ENCODE data around the gene CDON.

CDON gene

DNA sequence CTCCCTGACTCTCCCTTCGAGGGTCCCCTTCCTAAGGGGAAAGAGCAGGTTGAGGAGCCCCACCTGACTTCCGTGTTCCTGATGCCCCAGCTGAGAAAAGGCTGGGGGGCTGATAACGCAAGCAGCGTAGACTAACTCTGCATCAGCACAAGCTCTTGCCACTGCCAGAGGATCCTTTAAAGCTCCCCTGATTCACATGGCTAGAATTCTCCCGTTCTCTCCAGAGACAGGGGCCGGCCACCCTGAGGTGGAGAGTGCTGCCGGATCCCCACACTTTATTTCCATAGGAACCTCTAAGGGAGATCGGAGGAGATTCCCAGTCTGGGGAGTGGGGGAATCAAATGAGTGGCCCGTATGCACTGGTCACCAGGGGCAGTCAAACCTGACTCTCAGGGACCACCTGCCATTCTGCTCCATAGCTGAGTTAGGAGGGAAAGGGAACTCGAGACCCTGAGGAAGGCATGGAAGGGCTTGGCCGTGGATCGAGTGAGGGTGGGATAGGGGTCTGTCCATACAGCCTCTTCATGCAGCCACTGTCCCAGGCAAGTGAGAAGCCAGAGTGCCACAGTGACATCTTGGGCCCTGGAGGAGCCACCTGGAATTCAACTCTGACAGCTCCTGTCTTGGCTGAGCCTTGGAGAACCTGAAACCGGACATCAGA is 118.2 kb downstream of the CDON start:
- DNase-seq (ENCODE audit: low spot score), result no peak

- no peak for DNase-seq (ENCODE audit: low spot score)
These were observed 118.9 kb downstream of the CDON start for GRCh38 chr11:125943661-125944349.

DNA sequence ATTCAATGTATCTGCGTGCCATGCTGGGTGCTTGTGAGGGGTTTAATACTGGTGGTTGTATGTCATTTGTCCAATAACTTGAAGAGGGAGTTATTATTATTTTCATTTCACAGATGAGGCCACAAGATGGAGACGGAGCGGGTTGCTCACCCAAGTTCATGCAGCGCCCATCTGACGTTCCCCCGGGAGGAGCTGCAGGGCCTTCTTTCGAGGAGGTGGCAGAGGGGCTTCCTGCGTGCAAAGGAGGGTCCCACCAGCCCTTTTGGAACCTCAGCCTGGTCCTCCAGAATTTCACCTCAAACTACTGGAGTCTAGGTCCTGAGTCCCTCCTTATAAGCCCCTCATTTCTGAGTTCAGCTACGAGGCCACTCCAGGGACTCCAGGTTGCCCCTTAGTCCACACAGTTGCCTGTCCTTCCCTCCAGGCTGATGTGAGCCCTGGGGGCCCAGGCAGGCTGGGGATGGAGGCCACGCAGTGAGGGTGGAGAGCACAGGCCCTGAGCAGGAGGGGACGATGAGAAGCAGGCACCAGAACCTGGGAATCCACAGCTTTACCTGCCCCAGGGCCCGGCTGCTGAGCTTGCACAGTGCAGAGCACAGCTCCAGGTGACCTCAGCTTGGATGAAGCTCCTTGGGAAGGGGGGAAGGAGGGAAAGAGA is 119.8 kb downstream of the CDON start:
- DNase-seq (ENCODE audit: low spot score), result no peak

GRCh38 chr11:125941619-125942611 is 120.8 kb downstream of the CDON start:
- DNase-seq (ENCODE audit: low spot score), result peak; percentile 56

- DNase-seq (ENCODE audit: low spot score), result no peak
These were observed 121.4 kb downstream of the CDON start for GRCh38 chr11:125941267-125941618.

GRCh38 chr11:125940145-125940544 is 122.5 kb downstream of the CDON start:
- DNase-seq (ENCODE audit: low spot score), result no peak

DNA sequence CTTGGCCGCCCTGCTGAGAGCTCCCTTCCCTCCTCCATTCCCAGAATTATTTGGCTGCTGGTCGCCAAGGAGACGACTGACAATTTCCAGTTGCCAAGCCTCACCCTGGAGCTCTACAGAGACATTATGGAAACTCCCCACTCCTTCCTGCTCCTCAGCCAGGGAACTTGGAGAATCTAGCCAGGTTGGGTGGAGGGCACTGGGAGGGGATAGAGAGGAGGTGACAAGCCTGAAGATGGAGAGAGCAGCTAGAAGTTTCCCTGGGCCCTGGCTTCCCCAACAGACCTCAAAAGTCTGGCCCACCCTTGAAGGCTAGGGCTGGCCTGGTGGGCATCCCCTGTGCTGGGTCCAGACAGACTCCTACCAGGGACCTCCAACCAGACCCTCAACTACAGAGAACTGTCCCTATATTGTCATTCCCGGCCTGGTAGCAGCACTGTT is 123.6 kb downstream of the CDON start:
- DNase-seq (ENCODE audit: low spot score), result no peak

DNA sequence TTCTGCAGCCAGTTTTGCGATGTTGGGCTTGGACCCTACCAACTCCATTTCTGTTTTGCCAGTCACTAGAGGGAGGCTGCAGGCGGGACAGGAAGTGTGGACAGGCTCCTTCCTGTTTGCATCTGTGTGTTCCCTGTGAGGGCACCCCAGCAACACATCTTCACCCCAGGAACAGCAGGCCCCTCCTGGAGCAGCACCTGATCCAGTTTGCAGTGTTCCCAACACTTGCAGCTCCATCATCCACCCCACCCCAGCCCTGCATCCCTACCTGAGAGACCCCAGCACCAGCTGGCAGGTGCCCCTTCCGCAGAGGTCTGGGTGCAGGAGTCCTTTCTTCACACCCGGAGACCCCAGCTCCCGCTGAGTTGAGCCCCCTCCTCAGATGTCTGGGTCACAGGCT is 124.2 kb downstream of the CDON start:
- no peak for DNase-seq (ENCODE audit: low spot score)

- no peak for DNase-seq (ENCODE audit: low spot score)
These were observed 127.0 kb downstream of the CDON start for GRCh38 chr11:125935618-125936199.

- no peak for DNase-seq (ENCODE audit: low spot score)
These were observed 127.6 kb downstream of the CDON start for GRCh38 chr11:125935056-125935455.

DNA sequence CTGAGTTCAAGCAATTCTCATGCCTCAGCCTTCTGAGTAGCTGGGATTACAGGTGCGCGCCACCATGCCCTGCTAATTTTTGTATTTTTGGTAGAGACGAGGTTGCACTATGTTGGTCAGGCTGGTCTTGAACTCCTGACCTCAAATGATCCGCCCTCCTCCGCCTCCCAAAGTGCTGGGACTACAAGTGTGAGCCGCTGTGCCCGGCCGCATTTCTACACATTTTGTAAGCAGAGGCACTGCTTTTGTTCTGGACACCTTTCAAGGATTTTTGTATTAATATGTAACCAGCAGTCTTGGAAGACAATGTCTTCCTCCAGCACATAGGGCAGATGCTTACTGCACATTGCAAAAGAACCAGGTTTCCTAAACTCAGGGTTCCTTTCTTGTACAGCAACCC is 128.2 kb downstream of the CDON start:
- DNase-seq (ENCODE audit: low spot score), result no peak

DNA sequence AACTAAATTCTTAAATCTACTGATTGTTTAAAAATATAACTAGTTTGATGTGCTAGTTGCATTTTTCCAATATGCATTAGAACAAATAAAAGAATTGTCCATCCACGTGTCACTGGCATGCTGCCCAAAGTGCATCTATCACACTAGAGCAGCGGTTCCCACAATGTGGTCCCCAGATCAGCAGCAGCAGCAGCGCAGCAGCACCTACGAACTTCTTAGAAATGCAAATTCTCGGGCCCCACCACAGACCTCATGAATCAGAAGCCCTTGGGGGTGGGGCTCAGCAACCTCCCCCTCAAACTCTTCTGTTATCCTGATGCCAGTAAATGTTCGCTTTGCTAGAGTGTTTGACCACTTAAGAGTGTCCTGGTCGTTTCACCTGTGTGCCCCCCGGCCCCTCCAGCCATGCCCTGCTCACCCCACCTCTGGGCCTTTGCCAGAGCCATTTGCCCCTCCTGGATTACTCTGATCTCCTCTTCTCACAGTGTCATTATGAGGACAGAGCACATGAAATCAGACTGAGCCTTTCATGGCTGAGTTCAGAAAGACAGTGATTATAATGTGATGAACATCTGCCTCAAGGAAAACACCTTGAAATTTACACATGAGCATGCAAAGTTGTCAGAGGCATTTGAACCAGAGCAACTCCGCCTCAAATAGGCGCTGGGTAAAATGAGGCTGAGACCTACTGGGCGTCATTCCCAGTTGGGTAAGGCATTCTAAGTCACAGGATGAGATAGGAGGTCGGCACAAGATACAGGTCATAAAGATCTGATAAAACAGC is 129.4 kb downstream of the CDON start:
- DNase-seq (ENCODE audit: low spot score), result no peak

DNA sequence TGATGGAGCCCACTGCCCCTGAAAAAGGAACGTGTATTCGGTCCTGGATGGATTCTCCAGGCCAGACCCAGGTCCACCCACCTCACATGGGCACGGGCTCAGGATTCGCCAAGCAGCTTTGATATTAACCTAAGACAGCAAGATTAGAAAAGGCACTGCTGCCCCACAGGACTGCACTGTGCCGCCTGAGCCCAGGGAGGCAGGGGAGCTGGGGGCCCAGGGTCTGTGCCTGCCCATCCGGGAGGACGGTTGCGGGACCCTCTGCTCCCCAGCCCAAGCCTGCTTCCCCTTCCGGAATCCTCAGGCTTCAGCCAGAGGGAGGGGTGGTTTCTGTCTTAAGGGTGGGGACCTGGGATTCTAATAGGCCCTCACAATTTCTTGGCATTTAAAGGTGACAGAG is 130.4 kb downstream of the CDON start:
- DNase-seq (ENCODE audit: low spot score), result no peak

GRCh38 chr11:125931668-125932067 is 131.0 kb downstream of the CDON start:
- DNase-seq (ENCODE audit: low spot score), result no peak

- DNase-seq (ENCODE audit: low spot score), result no peak
These were observed 131.6 kb downstream of the CDON start for GRCh38 chr11:125931116-125931515.

- no peak for DNase-seq (ENCODE audit: low spot score)
These were observed 132.6 kb downstream of the CDON start for GRCh38 chr11:125930076-125930450.

DNA sequence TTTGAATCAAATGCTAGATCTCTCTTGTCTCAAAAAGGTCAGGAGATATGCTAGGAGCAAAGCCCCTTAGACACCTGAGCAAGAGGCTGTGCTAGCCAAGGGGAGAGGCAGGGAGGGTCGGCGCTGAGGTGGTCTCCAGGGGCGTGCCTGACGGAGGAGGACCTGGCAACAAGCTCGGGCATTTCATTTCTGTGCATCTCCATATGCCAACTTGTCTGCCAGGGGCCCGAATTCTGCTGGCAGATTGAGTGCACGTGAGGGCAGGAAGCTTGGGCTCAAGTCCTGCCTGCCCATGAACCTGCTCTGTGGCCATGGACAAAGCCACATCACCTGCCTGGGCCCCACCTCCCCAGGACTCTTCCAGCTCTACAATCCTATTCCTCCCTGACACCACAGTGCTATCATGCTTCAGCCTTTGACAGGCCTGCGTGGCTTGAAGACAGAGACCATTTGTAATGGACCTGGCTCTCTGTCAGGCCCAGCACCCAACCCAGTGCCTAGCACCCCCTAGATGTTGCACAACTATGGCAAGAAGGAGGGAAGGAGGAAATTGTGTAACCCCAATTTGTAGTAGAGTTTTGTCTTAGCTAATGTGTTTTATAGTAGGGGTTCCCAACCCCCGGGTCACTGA is 133.1 kb downstream of the CDON start:
- DNase-seq (ENCODE audit: low spot score), result no peak

DNA sequence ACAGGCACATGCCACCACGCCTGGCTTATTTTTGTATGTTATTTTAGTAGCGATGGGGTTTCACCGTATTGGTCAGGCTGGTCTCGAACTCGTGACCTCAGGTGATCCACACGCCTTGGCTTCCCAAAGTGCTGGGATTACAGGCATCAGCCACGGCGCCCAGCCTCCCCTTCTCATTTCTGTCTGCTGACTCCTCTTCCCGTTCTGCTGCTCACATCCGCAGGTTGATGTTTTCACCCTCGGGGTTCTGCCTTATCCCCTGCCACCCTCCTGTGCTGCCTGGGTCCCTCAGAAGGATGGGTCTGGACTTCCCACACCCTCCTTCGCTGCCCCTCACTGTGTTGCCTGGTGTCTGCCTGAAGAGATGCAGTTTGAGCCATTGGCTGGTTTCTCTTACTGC is 136.0 kb downstream of the CDON start:
- DNase-seq (ENCODE audit: low spot score), result no peak

GRCh38 chr11:125925804-125926203 is 136.9 kb downstream of the CDON start:
- DNase-seq (ENCODE audit: low spot score), result no peak

DNA sequence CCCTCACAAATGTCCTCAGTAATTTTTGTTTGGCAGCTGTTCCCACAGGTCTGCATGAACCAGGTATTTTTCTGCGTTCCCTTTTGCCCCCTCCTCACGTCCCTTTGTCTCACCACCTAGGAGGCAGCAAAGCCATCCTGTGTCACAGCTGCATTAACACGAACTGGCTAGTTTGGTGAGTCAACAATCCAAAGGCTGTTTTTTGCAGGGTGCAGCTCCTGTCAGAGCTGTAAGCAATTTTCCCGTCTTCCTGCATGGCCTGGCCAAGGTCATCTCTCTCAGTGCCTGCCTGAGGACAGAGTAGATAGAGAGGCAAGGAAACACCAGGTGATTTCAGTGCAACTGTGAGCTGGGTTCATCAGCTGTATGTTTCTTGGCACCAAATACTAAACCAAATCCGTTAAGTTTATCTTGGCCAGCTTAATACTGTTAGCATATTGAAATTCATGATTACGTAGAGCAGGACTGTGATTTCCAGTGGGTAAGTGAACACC is 137.4 kb downstream of the CDON start:
- DNase-seq (ENCODE audit: low spot score), result no peak

Measured in AG08396 (cell line).